Measurements from ENCODE around the gene CLINT1.
A peak's percentile ranks its signal among the peaks of the same experiment; 100 is the strongest.

Gene CLINT1

DNA sequence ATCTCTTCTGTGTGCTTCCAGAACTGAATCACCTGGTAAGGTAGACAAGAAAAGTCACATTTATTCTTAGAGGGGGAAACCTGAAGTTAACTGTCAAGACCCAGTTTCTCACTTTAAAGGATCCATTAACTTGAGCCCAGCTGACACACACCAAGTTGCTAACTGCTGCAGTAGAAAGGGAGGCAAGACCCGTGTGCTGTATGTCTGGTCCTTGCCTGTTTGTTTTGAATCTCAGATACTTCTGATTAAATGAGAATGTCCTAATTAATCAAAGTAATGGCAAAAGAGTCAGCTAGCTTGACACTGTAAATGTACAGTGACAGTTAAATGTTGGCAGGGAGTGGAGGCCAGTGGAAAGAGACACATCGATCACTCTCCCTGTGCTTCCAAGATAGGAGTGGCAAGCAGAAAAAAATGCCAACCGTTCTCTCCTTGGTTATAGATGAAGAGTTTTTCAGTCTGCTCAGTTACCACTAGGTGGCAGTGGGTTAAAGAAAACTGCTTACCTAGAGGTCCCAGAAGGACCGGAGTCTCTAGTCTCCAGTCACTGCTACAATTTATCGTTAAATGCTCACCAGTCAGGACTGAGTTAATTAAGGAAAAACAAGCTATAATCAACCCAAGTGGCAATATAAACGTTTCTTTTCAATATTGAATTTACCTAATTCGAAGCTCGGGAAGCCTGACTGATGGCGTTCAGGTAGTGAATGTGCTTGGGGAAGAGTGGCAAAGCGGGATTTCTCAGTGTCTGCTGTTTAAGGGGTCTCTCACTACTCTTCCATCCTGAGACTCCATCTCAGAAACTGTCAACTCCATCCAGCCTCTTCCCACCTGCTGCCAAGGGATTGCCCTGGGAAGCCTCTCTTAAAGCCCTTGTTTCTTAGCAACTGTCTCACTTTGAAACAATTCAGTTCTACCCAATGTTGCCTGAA is 97.0 kb downstream of the CLINT1 start:
- DNase-seq (ENCODE audit: low read depth in 1 of 2, low spot score in 1 of 2), result no peak

DNA sequence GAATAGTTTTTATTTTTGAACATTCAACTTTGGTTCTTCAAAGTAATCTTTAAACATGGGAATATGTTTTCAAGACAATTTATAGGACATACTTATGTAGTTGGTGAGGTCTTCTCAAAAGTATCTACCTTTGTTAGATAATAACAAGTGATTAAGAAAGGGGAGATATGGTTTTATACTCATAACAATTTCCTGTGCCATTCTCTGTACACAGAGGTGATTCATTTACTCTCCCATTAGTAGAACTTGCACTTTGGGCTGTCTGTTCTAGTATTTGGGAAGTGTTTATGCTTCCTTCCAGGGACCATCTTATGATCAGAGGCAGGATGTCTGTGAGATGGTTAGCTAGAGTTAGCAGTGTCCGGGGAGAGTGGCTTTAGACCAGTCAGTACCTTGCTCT is 100.2 kb downstream of the CLINT1 start:
- no peak for DNase-seq (ENCODE audit: low read depth in 1 of 2, low spot score in 1 of 2)

DNA sequence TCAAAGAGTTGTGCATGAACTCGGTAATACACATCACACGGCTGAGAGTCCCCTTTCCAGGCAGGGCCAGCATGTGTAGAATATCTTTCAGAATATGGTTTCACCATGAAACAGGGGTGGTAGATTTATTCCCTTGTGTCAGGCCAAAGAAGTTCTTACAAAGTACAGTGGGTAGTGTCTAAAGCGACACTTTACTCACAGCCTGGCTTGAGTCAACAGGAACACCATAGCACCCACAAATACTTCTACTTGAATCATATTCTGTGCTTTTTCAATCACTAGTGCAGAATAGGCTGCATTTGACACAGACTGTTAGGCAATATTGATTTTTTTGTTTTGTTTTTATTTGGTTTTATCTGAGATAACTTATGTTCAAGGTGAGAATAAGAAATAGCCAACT is 102.8 kb downstream of the CLINT1 start:
- no peak for DNase-seq (ENCODE audit: low read depth in 1 of 2, low spot score in 1 of 2)

DNA sequence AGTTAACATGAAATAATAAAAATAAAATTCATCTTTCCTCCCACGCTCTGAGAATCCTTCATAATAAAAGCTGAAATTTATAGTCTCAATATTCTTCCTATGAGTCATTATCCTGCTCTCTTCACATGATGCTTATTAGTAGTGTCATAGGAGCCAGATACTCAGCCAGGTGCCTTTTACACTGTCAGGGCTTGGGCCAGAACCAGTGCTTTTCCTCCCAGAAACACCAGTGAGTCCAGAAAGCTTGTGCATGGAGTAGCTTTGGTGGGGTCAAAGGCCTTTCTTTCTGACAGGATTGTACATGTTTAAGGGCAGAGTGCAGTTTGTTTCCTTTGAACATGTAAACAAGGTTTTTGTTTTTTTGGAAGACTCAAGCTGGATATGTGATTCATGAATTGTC is 108.6 kb downstream of the CLINT1 start:
- no peak for DNase-seq (ENCODE audit: low read depth in 1 of 2, low spot score in 1 of 2)

DNA sequence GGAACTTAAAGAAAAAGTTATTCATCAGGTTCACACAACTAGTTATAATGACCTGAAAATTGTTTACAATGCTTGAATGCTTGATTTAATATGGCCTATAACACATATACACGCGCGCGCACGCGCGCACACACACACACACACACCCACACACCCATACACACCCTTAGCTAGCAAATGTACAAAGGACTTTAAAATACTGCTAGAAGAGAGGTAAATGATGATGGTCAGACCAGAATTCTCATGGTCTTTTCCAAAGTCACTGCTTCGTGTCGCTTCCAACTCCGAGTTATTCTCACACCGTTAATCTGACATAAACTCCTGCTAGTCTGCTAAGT is 109.5 kb downstream of the CLINT1 start:
- DNase-seq (ENCODE audit: low read depth in 1 of 2, low spot score in 1 of 2), result no peak

DNA sequence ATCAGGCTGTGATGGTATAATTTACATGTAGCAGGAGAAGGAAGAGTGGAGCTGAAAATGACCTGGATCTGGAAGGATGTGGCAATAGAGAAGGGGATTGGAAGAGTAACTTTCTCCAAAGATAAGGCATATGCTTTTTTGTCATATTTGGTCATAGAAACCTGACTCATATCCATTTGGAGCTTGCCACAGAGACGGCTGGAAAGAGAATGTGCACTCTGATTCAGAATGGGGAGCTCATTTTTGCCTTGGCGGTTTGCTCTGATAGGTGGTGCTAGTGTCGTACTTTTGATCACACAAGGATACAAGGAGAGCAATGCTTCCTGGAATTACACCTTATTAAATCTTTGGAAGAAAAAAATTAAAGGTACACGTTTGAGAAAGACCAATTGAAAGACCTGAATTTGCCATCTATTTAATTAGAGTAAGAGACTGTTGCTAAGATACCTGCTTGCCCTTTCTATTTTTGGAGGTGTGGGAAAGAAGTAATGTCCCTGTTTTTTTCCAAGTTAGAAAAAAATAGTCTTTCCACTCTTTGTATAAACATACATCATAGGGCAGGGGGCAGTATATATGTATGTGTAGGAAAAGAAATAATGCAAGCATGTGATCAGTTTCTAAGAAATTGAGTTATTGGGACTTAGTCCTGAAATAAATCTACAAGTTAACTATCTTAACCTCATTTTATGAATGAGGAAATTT is 110.0 kb downstream of the CLINT1 start:
- DNase-seq (ENCODE audit: low read depth in 1 of 2, low spot score in 1 of 2), result no peak

DNA sequence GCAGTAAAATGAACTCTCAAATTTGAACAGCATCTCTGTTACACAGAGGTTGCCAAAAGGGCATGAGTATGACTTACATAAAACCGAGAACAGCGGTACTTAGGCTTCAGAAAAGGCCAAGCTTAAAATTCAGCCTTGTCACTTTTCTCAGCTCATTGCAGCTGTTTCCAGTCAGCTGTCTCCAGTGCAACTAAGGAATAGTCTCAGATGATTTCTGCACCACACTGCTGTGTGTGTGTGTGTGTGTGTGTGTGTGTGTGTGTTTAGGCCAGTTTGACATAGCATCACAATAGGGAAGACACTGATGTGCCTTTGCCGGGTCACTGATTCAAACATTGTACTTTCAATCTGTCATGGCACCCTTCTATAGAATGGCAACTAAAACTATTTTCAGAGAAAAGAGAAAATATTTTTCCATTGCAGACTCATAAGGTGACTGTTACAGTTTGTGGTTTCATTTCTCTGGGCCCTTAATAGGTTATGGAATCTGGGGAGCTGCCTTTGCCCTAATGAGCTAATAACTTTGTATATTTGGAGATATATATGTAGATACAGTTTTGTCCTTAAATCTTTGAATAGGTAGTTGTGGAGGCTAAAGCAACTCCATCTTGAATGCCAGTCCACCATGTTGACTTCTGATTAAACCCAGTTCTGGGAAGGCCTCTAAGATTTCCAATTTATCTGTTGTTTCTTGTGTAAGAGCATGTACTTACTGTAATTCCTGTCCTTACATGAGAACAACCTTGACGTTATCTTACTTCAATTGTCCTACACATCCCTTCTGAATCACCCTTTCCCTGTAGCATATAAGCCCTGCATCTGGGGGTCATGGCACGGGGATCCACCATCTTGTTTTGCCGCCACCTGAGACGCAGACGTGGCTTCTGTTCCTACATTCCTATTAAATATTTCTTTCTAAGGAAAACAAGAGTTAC is 110.9 kb downstream of the CLINT1 start:
- DNase-seq (ENCODE audit: low read depth in 1 of 2, low spot score in 1 of 2), result no peak

DNA sequence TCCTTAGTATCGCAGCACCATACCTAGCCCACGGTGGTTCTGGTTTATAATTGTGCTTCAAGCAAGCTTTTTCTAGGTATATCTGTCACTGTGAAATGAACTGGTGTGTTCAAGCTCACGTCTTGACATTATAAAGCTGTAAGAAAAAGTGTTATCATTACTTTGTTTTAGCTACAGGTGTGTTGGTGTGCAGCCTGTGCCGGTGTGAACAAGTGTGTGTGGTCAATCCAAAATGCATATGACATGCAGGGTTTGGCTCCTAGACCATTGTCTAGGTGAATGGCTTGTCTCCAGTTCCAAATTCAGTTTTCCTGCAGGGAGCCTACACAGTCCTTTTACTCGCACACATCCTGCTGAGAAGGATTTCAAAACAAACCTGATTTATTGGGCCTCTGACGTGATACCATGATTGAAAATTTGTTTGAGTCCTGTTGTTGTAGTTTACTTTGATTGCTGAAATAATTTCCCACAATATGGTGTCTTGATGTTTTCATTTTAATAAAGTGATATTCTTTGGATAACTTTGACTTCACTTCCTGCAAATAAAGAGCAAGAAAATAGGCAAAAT is 111.7 kb downstream of the CLINT1 start:
- no peak for DNase-seq (ENCODE audit: low read depth in 1 of 2, low spot score in 1 of 2)

DNA sequence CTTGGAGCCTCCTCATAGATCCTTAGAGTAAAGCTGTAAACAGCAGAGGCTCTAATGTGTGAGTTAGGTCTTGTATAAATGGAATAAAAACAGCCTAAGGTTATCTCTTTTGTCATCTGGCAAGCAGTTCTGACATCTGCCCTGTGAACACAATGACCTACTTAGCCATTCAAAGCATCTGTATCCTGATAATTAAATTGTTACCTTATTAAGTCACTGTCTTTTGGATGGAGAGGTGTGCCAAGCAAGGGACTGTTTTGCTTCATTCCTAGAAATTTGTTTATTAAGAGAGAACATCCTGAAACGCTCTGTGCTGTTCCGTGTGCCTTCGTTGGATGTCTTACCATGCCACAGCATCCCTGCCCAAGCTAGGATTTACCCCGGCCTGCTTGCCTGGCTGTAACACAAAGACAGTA is 113.9 kb downstream of the CLINT1 start:
- no peak for DNase-seq (ENCODE audit: low read depth in 1 of 2, low spot score in 1 of 2)

DNA sequence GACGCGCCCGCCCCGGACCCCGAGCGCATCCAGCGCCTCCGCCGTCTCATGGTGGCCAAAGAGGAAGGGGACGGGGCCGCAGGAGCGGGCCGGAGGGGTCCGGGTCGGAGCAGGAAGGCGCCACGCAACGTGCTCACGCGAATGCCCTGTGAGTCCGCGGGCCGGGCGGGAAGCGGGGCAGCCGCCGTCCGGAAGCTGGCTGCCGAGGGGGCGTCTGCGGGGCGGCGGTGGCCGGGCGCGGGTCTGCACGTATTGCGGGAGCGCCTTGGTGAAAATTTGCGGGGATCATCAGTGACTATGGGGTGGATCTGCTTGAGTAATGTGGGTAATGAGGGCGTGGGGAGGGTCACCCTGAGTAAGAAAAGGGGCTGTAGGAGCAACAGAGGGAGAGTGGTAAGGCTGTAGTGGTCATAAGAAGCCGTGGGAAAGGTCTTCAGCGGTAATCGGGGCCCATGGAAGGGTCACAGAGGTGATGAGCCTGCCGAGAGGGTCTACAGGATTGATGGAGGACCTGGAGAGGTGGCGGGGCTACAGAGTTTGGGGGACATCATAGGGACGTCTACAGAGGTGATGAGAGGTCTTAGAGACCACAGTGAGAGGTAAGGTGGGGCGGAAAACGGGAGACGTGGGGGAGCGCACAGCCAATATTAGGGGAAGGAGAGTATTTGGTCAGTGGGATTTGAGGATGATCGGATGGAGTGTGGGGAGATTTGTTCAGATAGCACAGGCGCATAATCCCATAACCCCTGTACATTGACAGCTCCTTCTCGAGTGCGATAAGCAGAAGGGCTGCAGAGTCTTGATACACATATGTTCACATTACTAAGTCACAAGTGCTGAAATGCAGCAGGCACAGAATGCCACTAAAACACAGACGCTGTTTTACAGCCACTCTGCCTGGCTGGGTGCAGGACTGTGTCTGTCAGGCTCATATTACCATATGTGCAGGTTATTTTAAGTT is 114.6 kb downstream of the CLINT1 start:
- DNase-seq (ENCODE audit: low read depth in 1 of 2, low spot score in 1 of 2), result no peak

DNA sequence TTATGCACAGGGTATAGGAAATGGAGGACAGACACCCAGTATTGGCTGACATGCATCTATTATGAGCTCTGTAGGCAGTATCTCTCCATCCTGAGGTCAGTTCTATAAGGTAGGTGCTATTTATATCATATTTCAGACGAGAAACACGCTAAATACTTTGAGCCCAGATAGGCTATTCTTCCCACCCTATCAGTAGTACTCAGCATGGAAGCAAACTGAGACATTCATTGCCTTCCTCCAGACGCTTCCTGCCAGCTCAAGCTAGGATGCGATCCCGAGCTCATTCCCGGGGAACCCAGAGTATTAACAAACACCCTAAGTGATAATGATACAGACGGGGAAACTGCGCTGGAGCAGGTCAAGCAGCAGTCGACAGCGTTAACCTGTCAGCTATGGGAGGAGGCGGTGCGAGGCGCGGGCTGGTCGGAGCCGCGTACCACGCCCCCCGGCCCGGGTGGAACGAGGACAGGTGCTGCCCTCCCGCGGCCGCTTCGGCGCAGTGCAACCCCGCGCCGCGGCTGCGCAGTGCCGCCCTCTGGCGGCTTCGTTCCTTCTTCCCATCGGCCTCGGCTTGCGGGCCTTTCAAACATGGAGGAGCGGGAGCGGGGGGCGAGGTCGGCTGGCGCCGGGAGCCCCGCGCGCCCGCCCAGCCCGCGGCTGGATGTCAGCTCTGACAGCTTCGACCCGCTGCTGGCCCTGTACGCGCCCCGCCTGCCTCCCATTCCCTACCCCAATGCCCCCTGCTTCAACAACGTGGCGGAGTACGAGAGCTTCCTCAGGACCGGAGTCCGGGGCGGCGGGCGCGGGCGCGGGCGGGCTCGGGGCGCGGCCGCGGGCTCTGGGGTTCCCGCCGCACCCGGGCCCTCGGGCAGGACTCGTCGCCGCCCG is 115.5 kb downstream of the CLINT1 start, which contains the start of gene LSM11:
LSM11 (plus strand) TSS at position 550 of the 888 bp plus-strand sequence; CDS start at position 589, 39 bp downstream.
- DNase-seq (ENCODE audit: low read depth in 1 of 2, low spot score in 1 of 2), result peak; percentile 86 to 92

DNA sequence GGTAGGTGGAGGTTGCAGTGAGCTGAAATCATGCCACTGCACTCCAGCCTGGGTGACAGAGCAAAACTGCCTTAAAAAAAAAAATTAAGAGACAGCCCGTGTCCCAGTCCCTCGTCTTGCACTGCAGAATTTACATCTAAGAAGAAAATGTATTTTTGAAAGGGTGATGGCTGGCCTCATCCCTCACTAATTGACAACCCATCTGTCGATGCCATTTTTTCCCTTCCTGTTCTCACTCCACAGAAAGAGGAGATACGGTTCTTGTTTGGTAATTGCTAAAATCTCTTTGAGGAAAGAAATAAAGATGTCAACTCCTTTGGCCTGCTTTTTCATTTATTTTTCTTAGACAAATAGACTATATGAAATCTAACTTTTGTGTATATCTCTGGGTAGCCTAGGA is 117.8 kb downstream of the CLINT1 start:
- DNase-seq (ENCODE audit: low read depth in 1 of 2, low spot score in 1 of 2), result no peak

DNA sequence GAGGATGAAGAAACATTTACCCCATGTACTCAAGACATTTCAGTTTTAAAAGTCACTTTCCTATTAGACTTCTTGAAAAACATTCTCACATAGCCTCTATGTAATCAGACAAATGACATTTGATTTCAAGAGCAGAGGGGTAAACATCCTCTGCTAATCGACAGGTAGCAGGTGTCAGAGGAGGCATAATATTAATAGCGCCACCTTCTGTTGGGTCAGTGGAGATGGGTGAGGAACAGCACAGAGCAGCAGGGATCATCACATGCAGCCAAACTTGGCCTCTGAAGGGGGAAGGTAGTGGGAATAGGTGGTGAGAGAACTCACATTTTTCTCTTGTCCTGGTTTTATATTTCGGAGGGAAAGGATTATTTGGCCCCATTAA is 118.7 kb downstream of the CLINT1 start:
- DNase-seq (ENCODE audit: low read depth in 1 of 2, low spot score in 1 of 2), result no peak

DNA sequence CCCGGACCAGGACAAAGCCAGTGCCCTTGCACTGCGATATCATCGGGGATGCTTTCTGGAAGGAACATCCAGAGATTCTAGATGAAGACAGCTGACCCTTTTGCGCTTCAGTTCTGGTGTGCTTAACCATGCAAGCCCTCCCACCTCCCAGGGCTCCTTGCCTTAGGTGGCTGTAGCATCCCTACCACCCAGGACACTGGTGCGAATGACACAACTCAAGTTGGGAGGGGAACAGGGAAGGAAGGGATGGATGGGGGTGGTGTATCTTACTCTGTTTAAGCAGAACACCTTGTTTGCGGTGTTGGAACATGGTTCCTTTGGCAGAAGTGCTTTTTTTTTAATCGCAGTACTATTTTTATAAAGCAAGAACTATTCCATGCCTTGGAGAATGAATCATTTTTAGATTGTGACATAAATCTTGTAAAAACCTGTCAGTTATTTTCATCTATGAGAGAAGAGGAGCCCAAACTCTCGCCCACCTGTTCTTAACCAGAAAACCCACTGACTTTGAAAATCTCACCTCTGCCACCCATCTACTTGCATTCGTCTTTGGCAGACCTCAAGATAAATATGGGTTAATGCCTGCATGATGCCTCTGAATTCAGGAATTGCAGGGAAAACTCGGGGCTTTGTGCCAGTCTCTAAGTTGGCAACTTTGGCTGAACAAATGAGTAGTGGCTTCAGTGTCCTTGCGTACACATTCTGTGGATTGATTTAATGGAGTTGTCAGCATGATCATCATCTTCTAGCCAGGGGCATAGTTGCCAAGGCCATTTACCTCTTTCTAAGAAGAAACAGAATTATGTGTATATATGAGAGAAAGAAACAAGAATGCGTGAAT is 119.3 kb downstream of the CLINT1 start:
- no peak for DNase-seq (ENCODE audit: low read depth in 1 of 2, low spot score in 1 of 2)

DNA sequence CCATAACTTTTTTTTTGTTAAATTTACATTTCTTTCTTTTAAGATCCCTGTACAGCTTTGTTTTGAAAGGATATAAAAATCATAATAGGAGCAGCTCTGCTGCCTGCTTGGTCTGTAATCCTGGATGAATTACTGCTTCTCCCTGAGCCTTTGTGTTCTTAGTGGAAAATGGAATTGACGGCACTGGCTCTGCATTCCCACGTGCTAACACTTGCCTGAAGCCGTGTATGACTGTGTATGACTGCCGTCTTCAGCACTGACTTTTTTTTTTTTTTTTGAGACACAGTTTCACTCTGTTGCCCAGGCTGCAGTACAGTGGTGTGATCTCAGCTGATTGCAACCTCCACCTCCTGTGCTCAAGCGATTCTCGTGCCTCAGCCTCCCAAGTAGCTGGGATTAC is 123.0 kb downstream of the CLINT1 start:
- DNase-seq (ENCODE audit: low read depth in 1 of 2, low spot score in 1 of 2), result no peak

Measured in stimulated activated CD4-positive, alpha-beta T cell treated with anti-CD3 and anti-CD28 coated beads, Interleukin-15, amount 100 ng/mL, for 1 hour (primary cell).